Jurkat, Clone E6-1 (cell line): ENCODE results near the gene SHB. TPM values are rescaled to one million over a fixed set of nuclear protein-coding genes. Genes with fewer than 3 reads are reported as not detected.

ENCODE experiments used
- DNase-seq: peaks from one replicate; pipeline ENCODE4 v3.0.0-alpha.2; 2011; ENCODE audit warnings: low read depth, low spot score
- H3K4me3 ChIP-seq: 2 replicates; pipeline ENCODE4 v1.5.1; 2011; ENCODE audit warnings: mild to moderate bottlenecking, low read length, control low read depth, moderate library complexity
- polyA plus RNA-seq: library from polyadenylated mRNA; unstranded; fragments of >200 nt; gene quantifications from one replicate; pipeline ENCODE4 v1.2.1, GENCODE V29; 2012; ENCODE audit warnings: missing spikeins; ENCODE audit not compliant: insufficient read length, insufficient read depth

SHB gene, protein sequence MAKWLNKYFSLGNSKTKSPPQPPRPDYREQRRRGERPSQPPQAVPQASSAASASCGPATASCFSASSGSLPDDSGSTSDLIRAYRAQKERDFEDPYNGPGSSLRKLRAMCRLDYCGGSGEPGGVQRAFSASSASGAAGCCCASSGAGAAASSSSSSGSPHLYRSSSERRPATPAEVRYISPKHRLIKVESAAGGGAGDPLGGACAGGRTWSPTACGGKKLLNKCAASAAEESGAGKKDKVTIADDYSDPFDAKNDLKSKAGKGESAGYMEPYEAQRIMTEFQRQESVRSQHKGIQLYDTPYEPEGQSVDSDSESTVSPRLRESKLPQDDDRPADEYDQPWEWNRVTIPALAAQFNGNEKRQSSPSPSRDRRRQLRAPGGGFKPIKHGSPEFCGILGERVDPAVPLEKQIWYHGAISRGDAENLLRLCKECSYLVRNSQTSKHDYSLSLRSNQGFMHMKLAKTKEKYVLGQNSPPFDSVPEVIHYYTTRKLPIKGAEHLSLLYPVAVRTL
- polyA plus RNA-seq = 5.8 TPM

DNA sequence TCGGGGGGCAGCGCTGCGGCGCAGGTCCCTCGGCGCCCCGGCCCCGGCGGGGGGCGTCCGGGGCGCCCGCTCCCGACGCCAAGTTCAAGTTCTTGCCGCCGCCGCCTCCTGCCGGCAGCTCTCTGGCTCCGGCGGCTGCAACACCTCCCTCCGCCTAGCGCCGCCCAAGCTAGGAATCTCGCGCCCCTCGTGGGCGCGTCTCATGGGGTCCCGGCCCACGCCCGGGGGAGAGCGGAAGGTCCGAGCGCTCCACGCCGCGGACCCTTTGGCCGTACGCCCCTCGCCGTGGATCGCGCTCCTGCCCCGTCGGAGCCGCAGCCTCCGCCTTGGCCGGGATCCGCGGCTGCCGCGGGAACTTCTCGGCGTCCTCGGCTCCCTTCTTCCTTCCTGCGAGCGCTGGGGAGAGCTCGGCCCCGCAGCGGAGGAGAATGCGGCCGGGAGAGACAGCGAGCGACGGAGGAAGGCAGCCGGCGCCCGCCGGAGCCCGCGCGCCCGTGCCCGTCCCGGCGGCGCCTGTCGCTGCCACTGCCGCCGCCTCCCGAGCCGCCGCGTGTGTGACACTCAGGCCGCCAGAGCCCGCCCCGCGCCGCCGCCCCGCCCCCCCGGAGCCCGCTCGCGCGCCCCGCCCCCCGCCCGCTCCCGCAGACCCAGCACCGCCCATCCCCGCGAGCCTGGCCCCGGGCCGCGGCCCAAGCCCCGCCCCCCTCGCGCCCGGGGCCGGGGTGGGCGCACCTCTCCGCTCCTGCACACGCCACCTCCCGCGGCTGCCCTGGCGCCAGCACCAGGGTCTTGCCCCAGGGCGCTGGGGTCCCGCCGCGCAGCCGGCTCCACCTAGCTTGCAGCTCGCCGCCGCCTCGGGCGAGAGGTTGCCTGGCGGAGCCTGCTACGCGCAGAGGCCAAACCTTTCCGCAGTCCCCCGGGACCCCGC is at the start of gene SHB:
TSS of gene SHB (minus strand) at position 527 of the 928 bp plus-strand sequence. CDS start 582 bp downstream, outside the sequence.
- H3K4me3 ChIP-seq = peak within 1 kb of the TSS; percentile 60
- DNase-seq = peak; percentile 36

DNA sequence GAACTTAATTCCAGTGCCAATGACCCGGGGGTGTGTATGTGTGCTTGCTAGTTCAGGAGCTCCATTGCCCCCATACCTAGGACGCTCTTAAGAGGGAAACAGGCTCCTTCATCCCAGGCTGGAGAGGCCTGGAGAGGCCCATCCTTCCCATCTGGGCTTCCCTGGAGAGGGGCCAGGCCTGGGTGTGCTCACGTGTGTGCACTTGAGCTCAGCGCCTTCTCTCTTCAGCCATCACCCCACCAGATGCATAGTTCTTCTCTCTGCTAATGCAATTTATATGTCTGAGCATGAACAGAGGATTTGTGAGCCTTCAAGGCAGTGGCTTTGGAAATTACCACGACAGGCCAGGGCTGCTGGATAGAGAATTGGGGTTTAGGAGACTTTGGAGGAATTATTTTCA is 48.6 kb upstream of the SHB start:
- no peak overlapping the region for H3K4me3 ChIP-seq
- no peak for DNase-seq

GRCh38 chr9:38114905-38115304 is 45.9 kb upstream of the SHB start:
- DNase-seq = no peak
- H3K4me3 ChIP-seq = no peak overlapping the region

- no peak for DNase-seq
- H3K4me3 ChIP-seq = no peak overlapping the region
Measured at GRCh38 chr9:38112456-38112855, 43.4 kb upstream of the SHB start.

GRCh38 chr9:38112049-38112448 is 43.0 kb upstream of the SHB start:
- no peak for DNase-seq

GRCh38 chr9:38110476-38110875 is 41.4 kb upstream of the SHB start:
- H3K4me3 ChIP-seq = no peak overlapping the region

More at GRCh38 chr9:38112049-38112448, 43.0 kb upstream of the SHB start:
- no peak overlapping the region for H3K4me3 ChIP-seq

DNA sequence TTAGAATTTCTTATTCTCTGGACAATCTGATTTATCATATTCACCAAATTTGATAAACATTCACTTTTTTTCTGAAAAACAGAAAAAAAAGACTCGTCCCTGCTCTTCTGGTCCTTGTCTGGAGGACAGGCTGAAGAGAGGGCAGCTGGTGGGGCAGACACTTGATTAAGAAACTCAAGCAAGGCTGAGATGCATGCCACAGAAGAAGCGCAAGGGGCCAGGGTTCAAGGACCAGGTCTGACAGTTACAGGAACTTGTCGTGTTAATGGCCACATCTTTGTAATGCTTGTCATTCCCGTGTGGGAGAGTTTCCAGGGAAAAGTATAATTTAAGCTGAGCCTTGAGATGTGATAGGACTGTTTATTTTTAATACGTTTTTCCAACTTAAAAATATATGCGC is 40.6 kb upstream of the SHB start:
- H3K4me3 ChIP-seq = no peak overlapping the region
- no peak for DNase-seq

More at GRCh38 chr9:38110476-38110875, 41.4 kb upstream of the SHB start:
- no peak for DNase-seq

GRCh38 chr9:38108326-38108725 is 39.3 kb upstream of the SHB start:
- no peak overlapping the region for H3K4me3 ChIP-seq
- no peak for DNase-seq

DNA sequence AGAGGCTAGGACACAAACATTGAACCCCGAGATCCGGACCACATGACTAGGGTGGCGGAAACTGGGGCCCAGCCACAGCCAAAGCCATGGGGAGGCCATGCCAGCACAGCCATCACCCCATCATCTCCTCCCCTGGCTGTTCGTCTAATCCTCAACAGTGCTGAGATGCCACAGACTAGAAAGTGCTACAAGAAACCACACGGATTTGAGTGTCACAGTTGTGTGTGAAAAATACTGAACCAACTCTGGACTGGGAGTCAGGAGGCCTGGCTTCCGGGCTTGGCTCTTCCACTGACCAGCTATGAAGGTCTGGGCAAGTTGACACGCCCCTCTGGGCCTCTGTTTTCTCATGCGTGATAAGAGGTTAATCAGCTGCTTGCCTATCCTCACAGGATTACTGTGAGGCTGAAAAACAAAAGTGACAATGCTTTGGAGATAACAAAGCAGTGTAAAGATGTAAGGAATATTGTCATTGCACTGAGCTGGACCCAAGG is 38.8 kb upstream of the SHB start:
- DNase-seq = no peak
- no peak overlapping the region for H3K4me3 ChIP-seq

GRCh38 chr9:38107405-38107804 is 38.4 kb upstream of the SHB start:
- H3K4me3 ChIP-seq = no peak overlapping the region
- DNase-seq = no peak

- no peak for DNase-seq
- H3K4me3 ChIP-seq = no peak overlapping the region
Measured at GRCh38 chr9:38106488-38106887, 37.5 kb upstream of the SHB start.

GRCh38 chr9:38103340-38103739 is 34.3 kb upstream of the SHB start:
- no peak for DNase-seq

GRCh38 chr9:38101423-38101822 is 32.4 kb upstream of the SHB start:
- no peak for DNase-seq
- no peak overlapping the region for H3K4me3 ChIP-seq

More at GRCh38 chr9:38103340-38103739, 34.3 kb upstream of the SHB start:
- H3K4me3 ChIP-seq = no peak overlapping the region

DNA sequence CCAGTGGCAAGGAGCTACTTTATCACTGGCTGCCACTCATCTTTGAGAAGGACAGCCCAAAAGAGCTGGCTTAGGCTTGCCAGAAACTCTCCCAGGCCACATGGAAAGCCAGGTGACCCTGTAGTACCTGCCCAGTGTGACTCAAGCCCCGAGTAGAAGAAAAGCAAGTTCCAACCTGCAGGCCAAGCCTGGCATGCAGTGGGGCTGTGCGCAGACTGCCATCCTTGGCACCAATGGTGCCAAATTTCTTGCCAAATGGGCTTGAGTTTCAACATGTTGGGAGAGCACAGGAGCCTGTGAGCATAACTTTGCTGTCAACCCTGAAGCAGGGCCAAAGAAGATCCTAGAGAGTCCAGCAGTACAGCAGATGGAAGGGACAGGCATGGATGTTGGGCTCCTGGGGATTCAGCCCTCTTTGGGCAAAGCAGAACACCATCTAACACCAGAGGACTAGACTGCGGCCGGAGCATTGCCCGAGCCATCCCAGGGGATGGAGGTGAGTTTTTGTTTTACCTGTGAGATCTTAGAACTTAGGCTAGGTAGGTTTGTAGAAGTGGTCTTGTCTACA is 27.3 kb upstream of the SHB start:
- H3K4me3 ChIP-seq = no peak overlapping the region
- no peak for DNase-seq

- no peak overlapping the region for H3K4me3 ChIP-seq
- no peak for DNase-seq
Measured at GRCh38 chr9:38094165-38094564, 25.1 kb upstream of the SHB start.

DNA sequence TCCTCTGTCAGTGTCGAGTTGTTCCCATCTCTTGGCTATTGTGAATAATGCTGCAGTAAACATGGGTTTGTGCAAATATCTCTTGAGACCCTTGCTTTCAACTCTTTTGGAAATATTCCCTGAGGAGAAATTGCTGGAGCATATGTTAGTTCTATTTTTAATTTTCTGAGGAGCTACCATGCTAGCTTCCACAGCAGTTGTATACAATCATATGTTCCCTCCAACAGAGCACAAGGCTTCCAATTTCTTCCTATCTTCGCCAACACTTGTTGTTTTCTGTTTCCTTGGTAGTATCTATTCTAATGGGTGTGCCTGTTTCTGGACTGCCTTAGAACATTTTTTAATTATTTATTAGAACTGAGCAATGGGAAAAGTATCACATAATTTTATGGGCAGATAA is 23.6 kb upstream of the SHB start:
- no peak for DNase-seq
- H3K4me3 ChIP-seq = no peak overlapping the region

DNA sequence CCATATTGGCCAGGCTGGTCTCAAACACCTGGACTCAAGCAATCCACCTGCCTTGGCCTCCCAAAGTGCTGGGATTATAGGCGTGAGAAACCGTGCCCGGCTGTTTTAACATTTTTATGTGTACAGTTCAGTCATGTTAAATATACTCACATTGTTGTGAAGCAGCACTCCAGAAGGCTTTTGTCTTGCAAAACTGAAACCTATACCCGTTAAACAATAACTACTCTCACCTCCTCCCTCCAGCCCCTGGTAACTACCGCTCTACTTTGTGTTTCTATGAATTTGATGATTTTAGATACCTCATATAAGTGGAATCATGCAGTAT is 23.1 kb upstream of the SHB start:
- no peak for DNase-seq
- H3K4me3 ChIP-seq = no peak overlapping the region

- no peak overlapping the region for H3K4me3 ChIP-seq
- no peak for DNase-seq
Measured at GRCh38 chr9:38091310-38092199, 22.5 kb upstream of the SHB start.
